Esophagus squamous epithelium (tissue), 4 donors: ENCODE measurements around the gene TMEM131L.

Source experiments
- POLR2A ChIP-seq, 4 donors: fragments of 450-650 bp; IDR thresholded peaks; one replicate each; pipeline ENCODE4 v1.6.1; 2017; ENCODE audit warnings: antibody characterized with exemption in 4 of 4, mild to moderate bottlenecking in 4 of 4, moderate library complexity in 3 of 4
- TF ChIP-seq, protein P1 (sequence below), 6 experiments: fragments of 450-650 bp in 4 of 6; fragments of 200-600 bp in 2 of 6; sonication (generic) in 2 of 6; IDR thresholded peaks; one replicate each; pipeline ENCODE4 v1.5.1; 2016 to 2019; ENCODE audit warnings: antibody characterized with exemption in 6 of 6, mild to moderate bottlenecking in 4 of 6, moderate library complexity in 4 of 6

DNA sequence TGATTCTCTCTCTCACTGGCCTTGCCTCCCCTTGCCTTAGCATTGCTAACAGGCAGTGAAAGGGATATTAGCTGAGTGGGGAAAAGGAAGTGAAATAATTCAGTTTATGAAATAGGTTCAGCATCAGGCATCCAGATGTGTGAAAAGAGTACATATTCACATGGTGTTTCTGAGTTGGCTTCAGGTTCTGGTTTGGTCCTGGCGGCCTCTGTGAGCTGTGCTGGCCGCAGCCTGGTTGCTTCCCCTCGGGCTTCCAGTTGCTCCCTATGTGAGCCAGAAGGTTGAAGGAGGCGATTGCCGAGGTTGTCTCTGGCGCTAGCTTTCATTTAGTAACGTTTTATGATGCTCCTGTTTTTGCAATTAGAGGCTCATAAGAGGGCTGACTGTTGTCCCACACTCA is 118.9 kb downstream of the TMEM131L start:
- no peak for TF ChIP-seq POLR2A (IDR thresholded peaks at IDR 0.05)
- TF ChIP-seq, protein P1, sequence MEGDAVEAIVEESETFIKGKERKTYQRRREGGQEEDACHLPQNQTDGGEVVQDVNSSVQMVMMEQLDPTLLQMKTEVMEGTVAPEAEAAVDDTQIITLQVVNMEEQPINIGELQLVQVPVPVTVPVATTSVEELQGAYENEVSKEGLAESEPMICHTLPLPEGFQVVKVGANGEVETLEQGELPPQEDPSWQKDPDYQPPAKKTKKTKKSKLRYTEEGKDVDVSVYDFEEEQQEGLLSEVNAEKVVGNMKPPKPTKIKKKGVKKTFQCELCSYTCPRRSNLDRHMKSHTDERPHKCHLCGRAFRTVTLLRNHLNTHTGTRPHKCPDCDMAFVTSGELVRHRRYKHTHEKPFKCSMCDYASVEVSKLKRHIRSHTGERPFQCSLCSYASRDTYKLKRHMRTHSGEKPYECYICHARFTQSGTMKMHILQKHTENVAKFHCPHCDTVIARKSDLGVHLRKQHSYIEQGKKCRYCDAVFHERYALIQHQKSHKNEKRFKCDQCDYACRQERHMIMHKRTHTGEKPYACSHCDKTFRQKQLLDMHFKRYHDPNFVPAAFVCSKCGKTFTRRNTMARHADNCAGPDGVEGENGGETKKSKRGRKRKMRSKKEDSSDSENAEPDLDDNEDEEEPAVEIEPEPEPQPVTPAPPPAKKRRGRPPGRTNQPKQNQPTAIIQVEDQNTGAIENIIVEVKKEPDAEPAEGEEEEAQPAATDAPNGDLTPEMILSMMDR (IDR thresholded peaks at IDR 0.05), result no peak
